Measurements from ENCODE around the gene FGF1.
A peak's percentile ranks its signal among the peaks of the same experiment; 100 is the strongest.
"Not testable (repeated sequence)": the region's sequence is repeated elsewhere in the genome, so short reads cannot be mapped to it uniquely, and the experiment has no call there.

The FGF1 gene

DNA sequence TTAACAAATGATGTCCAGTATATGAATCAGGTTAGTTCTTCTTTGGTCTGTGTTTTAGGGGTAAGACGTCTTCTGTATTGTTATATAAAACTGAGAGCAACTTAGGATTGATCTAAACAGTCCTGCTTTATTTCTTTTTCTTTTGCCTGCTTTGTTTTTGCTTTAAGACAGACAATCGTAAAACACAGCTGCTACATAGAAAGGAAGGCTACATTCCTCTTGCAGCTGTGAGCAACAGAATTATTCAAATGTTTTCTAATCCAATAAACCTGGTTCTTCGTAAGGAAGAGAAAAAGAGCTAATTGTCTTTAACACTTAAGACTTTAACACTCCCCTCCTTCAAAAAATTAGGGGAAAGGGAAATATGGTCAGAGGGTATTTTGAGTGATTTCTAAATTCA lies 14.6 kb downstream of the FGF1 start:
- DNase-seq = no peak

DNA sequence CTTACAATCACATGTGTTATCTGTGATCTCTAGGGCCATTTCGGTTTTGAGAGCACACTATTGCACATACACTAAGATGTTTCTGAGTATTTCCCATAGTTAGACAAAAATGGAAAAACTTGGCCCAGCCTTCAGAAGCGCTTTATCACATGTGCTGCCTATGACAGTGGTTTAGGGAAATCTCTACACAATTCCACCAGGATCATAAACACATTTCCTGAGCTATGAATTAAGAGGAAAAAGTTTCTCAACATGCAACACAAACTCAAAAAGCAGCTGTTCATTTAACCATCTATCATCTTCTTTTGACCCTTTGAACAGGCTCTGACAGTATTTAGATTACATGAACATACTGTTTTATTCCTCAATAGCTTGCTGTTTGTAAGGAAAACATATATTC lies 15.1 kb downstream of the FGF1 start:
- no peak for DNase-seq

DNA sequence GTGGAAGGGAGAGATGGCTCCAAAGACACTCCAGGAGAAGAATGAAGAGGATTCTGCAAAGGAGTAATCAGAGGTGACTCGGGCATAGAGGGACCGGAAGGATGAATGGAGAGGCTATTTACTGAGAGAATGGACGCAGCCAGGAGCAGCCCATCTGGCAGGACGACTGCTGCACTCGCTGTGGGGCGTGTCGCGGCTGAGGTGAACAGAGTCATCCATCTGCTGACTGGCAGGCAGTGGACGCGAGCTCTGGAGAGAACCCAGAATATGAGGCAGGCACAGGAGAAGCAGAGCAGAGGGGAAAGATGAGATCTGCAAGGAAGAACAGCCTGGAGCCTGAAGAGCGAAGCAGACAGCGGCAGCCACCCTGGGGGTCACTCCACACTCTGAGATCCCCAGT lies 16.4 kb downstream of the FGF1 start:
- DNase-seq = peak in 2 of 58 donors; percentile 17 to 41

- DNase-seq = no peak
These were observed 17.6 kb downstream of the FGF1 start for GRCh38 chr5:142668336-142668735.

GRCh38 chr5:142667831-142668230 lies 18.1 kb downstream of the FGF1 start:
- DNase-seq = no peak

GRCh38 chr5:142664636-142665035 lies 21.3 kb downstream of the FGF1 start:
- DNase-seq = no peak

DNA sequence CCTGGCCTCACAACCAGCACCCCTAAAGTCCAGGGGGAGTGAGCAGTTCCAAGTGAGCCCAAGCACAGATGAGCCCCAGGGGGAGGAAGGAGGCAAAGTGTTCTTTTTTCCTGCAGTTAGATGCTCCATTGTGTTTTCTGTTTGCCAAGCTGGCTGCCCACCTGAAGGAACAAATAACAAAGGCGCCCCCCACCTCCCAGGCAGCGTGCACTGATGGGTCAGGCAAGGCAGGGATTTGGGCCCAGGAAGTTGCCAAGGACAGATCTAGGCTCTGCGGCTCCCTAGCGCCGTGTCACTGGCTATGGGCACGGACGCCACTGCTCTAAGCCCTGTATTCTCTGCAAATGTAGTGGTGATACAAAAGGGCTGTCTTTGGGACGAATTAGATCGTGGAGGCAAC lies 21.8 kb downstream of the FGF1 start:
- DNase-seq = no peak

DNA sequence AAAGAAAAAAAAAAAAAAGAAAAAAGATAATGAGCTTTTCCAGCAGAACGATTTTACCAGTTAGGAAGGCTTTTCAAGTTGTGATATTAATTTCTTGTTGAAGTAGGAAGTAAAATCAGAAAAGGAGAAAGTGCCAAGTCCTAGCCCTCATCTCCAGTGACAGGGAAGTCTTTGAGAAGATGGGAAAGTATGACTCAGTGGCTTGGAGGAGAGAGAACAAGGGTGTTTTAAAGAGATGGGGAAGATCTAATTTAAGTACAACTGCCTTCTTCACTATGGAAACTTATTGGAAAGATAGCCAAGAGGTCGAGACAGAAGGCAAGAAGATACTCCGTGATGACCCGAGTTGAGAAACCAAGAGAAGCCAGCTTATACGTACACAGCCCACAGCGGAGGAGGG lies 22.6 kb downstream of the FGF1 start:
- no peak for DNase-seq

GRCh38 chr5:142661957-142662356 lies 23.9 kb downstream of the FGF1 start:
- no peak for DNase-seq

- DNase-seq = no peak
These were observed 24.7 kb downstream of the FGF1 start for GRCh38 chr5:142661143-142661542.

- DNase-seq = no peak
These were observed 25.2 kb downstream of the FGF1 start for GRCh38 chr5:142660731-142661130.

- DNase-seq = no peak
These were observed 25.7 kb downstream of the FGF1 start for GRCh38 chr5:142660196-142660595.

DNA sequence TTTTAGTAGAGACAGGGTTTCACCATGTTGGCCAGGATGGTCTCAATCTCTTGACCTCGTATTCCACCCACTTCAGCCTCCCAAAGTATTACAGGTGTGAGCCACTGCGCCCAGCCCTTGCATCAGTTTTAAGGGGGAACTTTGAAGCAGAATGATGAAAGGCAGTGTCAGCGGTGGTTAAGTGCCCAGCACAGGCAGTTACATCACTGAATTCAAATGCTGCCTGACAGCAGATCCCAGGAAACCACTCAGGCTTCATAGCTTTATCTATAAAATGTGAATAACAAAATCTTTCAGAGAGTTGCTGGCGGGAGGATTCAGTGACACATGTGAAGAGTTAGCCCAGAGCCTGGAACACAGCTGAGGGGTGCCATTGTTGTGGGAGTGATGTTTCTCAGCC lies 26.5 kb downstream of the FGF1 start:
- peak in 1 of 58 donors; percentile 23 for DNase-seq

DNA sequence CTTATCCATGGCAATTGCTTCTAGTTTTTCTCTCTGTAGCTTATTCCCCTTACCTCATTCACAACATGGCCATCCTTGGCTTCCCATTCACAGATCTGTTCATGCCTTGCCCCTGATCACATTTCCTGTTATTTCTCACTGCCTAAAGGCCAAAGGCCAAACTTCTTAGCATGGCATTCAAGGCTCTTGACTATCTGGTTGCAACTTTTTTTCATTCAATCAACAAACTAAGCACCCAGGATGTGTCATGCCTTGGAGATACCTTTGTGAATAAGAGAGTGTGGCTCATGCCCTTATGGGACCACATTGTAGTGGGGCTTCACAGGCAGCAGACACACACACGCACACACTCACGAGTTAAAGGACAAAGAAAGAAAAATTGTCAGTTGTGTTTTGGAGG lies 27.6 kb downstream of the FGF1 start:
- DNase-seq = no peak

- no peak for DNase-seq
These were observed 28.4 kb downstream of the FGF1 start for GRCh38 chr5:142657446-142657845.

DNA sequence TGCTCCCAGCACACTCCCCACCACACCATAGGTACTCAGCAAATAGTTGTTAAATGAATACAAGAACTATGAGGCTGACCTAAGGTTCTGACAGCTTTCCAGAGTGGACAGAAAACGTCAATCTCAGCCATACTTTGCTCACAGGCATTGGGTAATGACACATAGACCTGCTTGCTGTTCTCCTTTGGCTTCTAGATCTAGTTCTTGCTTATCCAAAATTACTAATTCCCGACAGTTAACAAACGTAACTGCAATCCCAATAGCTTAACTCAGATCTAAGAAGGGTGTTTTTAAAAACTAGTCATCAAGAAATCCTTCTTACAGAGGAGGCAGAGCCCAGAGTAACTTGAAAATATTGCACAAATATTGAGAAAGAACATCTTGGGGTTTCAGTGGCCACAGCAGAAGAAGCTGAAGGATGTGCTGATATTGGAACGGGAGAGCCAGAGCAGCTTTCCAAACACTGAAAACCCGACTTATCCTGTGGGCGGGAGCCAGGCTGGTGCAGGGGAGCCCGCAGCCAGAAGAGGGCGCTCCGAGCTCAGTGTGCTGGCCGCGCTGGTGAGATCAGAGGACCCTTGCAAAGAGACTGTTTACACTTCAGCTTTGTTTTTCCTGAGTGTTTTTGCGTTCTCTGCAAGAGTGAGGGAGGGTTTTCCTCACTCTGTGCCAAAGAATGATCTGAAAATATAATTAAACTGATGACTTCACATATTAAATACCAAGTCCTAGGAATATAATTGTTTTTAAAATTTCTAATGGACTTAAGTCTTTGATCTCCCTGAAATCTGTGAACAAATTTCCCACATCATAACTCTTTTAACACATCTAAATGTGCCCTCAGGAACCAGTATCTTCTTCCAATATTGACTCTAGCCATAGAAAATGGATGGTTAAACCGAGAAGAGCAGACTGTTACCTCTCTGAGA lies 30.3 kb downstream of the FGF1 start:
- DNase-seq = peak in 56 of 58 donors; percentile 6 to 92 (median 80)

DNA sequence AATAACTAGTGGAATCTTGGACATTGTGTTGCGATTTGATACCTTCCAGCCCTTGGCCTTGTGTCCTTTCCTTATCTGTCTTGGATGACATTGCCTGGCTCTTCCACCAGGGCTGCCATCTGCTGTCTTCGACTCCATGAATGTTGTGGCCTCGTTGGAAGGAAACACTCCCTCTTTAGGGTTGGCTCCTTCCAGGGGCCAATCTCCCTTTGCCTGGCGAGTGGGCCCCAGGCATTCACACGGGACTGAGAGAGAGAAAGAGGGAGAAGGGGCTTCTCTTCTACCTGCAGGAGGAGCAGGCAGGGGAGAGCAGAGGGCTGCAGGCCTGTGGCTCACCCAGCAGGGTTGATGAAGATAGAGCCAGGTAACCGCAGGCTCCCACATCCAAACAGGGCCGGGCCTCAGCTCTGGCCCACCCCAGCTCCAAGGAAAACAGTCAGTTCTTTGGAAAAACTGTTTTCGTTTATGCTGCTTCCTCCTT lies 31.3 kb downstream of the FGF1 start:
- no peak for DNase-seq

DNA sequence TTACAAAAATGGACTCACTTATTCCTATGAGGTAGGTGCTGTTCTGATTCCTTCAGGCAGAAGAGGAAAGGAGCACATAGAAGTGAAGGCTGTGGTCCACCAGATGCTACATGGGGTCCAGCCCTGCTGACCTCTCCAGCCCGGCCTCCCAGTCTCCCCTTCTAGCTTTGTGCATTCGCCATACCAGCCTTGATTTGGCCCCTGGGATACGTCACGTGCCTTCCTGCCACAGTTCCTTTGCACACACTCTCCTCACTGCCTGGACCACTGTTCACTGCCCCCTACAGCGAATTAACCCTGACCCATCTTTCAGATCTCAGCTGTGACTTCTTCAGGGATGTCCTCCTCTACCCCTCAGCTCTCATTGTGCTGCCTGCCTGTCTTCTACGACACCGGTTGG lies 32.6 kb downstream of the FGF1 start:
- no peak for DNase-seq

DNA sequence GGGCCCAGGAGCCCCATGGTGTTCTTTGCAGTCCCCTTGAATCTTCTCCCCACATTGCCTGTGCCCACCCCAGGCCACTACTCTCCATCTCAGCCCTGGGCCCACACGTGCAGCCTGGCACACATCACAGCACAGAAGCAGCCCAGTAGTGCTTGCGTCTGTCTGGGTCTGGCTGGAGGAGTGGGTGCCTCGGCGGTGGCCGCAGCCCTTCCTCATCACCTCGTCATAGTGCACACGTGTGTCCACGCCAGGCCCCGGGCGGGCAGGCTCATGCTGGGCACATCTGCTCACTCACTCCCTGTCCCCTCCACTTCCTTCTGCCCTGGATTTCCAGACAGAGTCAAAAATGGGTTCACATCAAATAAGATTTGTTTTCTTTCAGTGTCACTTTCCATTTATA lies 33.3 kb downstream of the FGF1 start:
- DNase-seq = no peak

- DNase-seq = no peak
These were observed 35.0 kb downstream of the FGF1 start for GRCh38 chr5:142650881-142651280.

DNA sequence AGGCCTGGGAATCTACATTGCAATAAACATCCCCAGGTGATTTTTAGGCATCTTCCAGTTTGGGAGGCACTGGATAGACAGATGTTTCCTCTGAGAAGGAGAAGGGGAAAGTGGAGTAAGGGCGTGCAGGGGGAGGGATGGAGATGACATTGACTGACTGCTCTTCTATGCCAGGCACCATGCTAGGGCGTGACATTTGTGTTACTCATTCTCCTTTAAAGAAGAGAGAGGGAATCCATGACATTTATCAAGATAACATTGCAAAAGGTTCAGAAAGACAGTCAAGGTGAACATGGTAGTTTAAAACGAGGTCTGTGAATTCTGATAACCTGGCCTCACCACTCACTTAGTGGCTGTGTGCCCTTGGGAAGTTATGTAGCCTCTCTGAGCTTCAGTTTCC lies 35.8 kb downstream of the FGF1 start:
- DNase-seq = no peak

DNA sequence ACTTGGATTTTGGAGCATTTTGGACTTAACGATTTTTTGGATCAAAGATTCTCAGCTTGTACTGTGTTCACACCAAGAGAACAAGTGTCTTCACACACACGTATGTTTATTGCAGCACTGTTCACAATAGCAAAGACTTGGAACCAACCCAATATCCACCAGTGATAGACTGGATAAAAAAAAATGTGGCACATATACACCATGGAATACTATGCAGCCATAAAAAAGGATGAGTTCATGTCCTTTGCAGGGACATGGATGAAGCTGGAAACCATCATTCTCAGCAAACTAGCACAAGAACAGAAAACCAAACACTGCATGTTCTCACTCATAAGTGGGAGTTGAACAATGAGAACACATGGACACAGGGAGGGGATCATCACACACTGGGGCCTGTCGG lies 37.8 kb downstream of the FGF1 start:
- DNase-seq = not testable (repeated sequence)

- no peak for DNase-seq
These were observed 40.4 kb downstream of the FGF1 start for GRCh38 chr5:142645456-142645855.

Data from anterior cingulate cortex (tissue), 58 donors.